Breast epithelium (tissue), 4 donors: ENCODE results near the gene IL1RL1. TPM values are rescaled to one million over a fixed set of nuclear protein-coding genes. Genes with fewer than 3 reads are reported as not detected.

Experiments used
- DNase-seq, 2 donors: peaks; one replicate each; pipeline ENCODE4 v3.0.0-alpha.2; 2019; ENCODE audit warnings: low spot score in 2 of 2
- H3K27ac ChIP-seq, 2 donors: fragments of 200-600 bp; sonication (generic) in 1 of 2; one replicate each; pipeline ENCODE4 v1.5.1; 2016 to 2019; ENCODE audit warnings: mild to moderate bottlenecking in 1 of 2
- H3K27me3 ChIP-seq, 2 donors: fragments of 200-600 bp; sonication (generic) in 1 of 2; one replicate each; pipeline versions ENCODE4 v1.5.1 to v1.6.0; 2017 to 2019; ENCODE audit warnings: control low read depth in 1 of 2, mild to moderate bottlenecking in 1 of 2
- H3K36me3 ChIP-seq: fragments of 200-600 bp; one replicate; pipeline ENCODE4 v1.5.1; 2019
- H3K4me1 ChIP-seq, 2 donors: fragments of 200-600 bp; sonication (generic); one replicate each; pipeline ENCODE4 v1.5.1; 2016 to 2019; ENCODE audit warnings: control low read depth in 1 of 2
- H3K4me3 ChIP-seq, 3 donors: fragments of 200-600 bp; sonication (generic); 1 replicate in 2 of 3; 2 replicates in 1 of 3; pipeline ENCODE4 v1.5.1; 2016 to 2019; ENCODE audit warnings: mild to moderate bottlenecking in 3 of 3, moderate library complexity in 2 of 3
- H3K9me3 ChIP-seq, 2 donors: fragments of 200-600 bp; sonication (generic) in 1 of 2; one replicate each; pipeline ENCODE4 v1.5.1; 2016 to 2019; ENCODE audit warnings: control low read depth in 1 of 2
- CTCF ChIP-seq, 3 donors: fragments of 450-650 bp; IDR thresholded peaks; one replicate each; pipeline ENCODE4 v1.5.1; 2016 to 2017; ENCODE audit warnings: antibody characterized with exemption in 3 of 3, mild to moderate bottlenecking in 3 of 3, moderate library complexity in 3 of 3
- POLR2A ChIP-seq: fragments of 450-650 bp; IDR thresholded peaks from one replicate; pipeline ENCODE4 v1.6.1; 2016; ENCODE audit warnings: antibody characterized with exemption, mild to moderate bottlenecking, moderate library complexity
- POLR2AphosphoS5 ChIP-seq, 3 donors: sonication (generic); formaldehyde crosslinking; IDR thresholded peaks; one replicate each; pipeline ENCODE4 v1.6.1; 2017; ENCODE audit warnings: antibody characterized with exemption in 3 of 3
- intact Hi-C: fragments of 100-400 bp; cut with DNase I; formaldehyde crosslinking; loops from one replicate; pipeline ENCODE4 v1.15.1; 2023; ENCODE audit warnings: low total_unique reads
- total RNA-seq, 3 donors: library from RNA; depleted of rRNA; stranded (reverse); fragments of >200 nt; gene quantifications; one replicate each; pipeline ENCODE4 v1.1.0, GENCODE V29; 2016

The IL1RL1 gene
- total RNA-seq, 3 donors from 2014 or later, result 6.3 to 27.8 (median 12.1) TPM

DNA sequence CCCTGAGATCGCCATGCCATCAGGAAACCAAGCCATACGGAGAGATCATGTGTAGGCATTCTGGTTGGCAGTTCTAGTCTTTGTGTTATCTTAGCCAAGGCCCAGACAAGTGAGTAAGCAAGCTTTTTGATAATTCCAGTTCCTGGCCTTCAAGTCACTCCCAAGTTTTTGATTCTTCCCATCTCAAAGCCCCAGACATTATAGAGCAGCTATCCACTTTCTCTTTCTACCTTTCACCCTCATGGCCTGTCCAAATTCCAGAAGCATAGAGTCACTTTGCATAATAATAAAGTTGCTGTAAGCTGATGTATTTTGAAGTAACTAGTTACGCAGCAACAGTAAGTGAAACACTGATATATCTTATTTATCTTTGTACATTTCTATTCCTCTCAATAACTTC is 26.8 kb upstream of the IL1RL1 start:
- no peak overlapping the region for H3K4me3 ChIP-seq
- H3K4me1 ChIP-seq, result no peaks in the 10 kb centered on the region
- DNase-seq, result no peak
- H3K36me3 ChIP-seq, result no peaks in the 10 kb centered on the region
- H3K27ac ChIP-seq, result no peak overlapping the region
- intact Hi-C loops, result no loop called here
- H3K9me3 ChIP-seq, result no peaks in the 10 kb centered on the region
- no peak for TF ChIP-seq POLR2AphosphoS5 (IDR thresholded peaks at IDR 0.05)
- TF ChIP-seq CTCF (IDR thresholded peaks at IDR 0.05), result no peak
- no peak for TF ChIP-seq POLR2A
- no peaks in the 10 kb centered on the region for H3K27me3 ChIP-seq

- H3K4me1 ChIP-seq, result no peaks in the 10 kb centered on the region
- no peak overlapping the region for H3K27ac ChIP-seq
- H3K27me3 ChIP-seq, result no peaks in the 10 kb centered on the region
- intact Hi-C loops, result no loop called here
- no peak for TF ChIP-seq POLR2AphosphoS5 (IDR thresholded peaks at IDR 0.05)
- TF ChIP-seq CTCF (IDR thresholded peaks at IDR 0.05), result no peak
- no peak for TF ChIP-seq POLR2A
- no peaks in the 10 kb centered on the region for H3K9me3 ChIP-seq
- H3K36me3 ChIP-seq, result no peaks in the 10 kb centered on the region
- DNase-seq, result no peak
- no peak overlapping the region for H3K4me3 ChIP-seq
Observed at GRCh38 chr2:102285368-102285767, 26.0 kb upstream of the IL1RL1 start.

GRCh38 chr2:102286041-102286440 is 25.3 kb upstream of the IL1RL1 start:
- TF ChIP-seq POLR2A, result no peak
- TF ChIP-seq CTCF (IDR thresholded peaks at IDR 0.05), result no peak
- TF ChIP-seq POLR2AphosphoS5 (IDR thresholded peaks at IDR 0.05), result no peak
- no peak for DNase-seq
- no peak overlapping the region for H3K4me3 ChIP-seq
- no peak overlapping the region for H3K27ac ChIP-seq
- no peaks in the 10 kb centered on the region for H3K4me1 ChIP-seq
- H3K36me3 ChIP-seq, result no peaks in the 10 kb centered on the region
- intact Hi-C loops, result no loop called here
- no peaks in the 10 kb centered on the region for H3K9me3 ChIP-seq
- H3K27me3 ChIP-seq, result no peaks in the 10 kb centered on the region

- intact Hi-C loops, result no loop called here
- Histone ChIP-seq H3K4me1 (no peaks in the 10 kb centered on the region), H3K9me3 (no peaks in the 10 kb centered on the region), H3K36me3 (no peaks in the 10 kb centered on the region), H3K4me3 (no peak overlapping the region), H3K27ac (no peak overlapping the region), H3K27me3 (no peaks in the 10 kb centered on the region)
- no peak for DNase-seq
- TF ChIP-seq POLR2A (no peak), CTCF (IDR thresholded peaks at IDR 0.05) (no peak), POLR2AphosphoS5 (IDR thresholded peaks at IDR 0.05) (no peak)
Observed at GRCh38 chr2:102289129-102289528, 22.2 kb upstream of the IL1RL1 start.

- Histone ChIP-seq H3K4me3 (no peak overlapping the region), H3K4me1 (no peaks in the 10 kb centered on the region), H3K9me3 (no peaks in the 10 kb centered on the region), H3K27ac (no peak overlapping the region), H3K36me3 (no peaks in the 10 kb centered on the region), H3K27me3 (no peaks in the 10 kb centered on the region)
- intact Hi-C loops, result no loop called here
- DNase-seq, result no peak
- no peak for TF ChIP-seq CTCF (IDR thresholded peaks at IDR 0.05)
- no peak for TF ChIP-seq POLR2A
- TF ChIP-seq POLR2AphosphoS5 (IDR thresholded peaks at IDR 0.05), result no peak
Observed at GRCh38 chr2:102290594-102290993, 20.8 kb upstream of the IL1RL1 start.
